Liver (tissue), 9 donors: ENCODE results near the gene CUL7. TPM values are rescaled to one million over a fixed set of nuclear protein-coding genes. Genes with fewer than 3 reads are reported as not detected.

Experiments
- DNase-seq: peaks from one replicate; pipeline ENCODE4 v3.0.0-alpha.2; 2017; ENCODE audit warnings: low spot score
- H3K27ac ChIP-seq, 2 donors: one replicate each; pipeline ENCODE4 v1.7.0; 2013; ENCODE audit warnings: inconsistent platforms in 2 of 2, low read length in 2 of 2, control low read depth in 1 of 2, low read depth in 1 of 2, mild to moderate bottlenecking in 1 of 2
- H3K27me3 ChIP-seq, 4 donors: one replicate each; pipeline versions ENCODE4 v1.6.1 to v1.7.0; 2013; ENCODE audit warnings: low read length in 3 of 4, inconsistent platforms in 1 of 4, mild to moderate bottlenecking in 1 of 4, moderate library complexity in 1 of 4; ENCODE audit not compliant: control insufficient read depth in 4 of 4, insufficient read depth in 4 of 4
- H3K36me3 ChIP-seq, 4 donors: one replicate each; pipeline versions ENCODE4 v1.6.1 to v1.7.0; 2013; ENCODE audit warnings: low read length in 3 of 4, mild to moderate bottlenecking in 3 of 4, low read depth in 1 of 4, moderate library complexity in 1 of 4; ENCODE audit not compliant: control insufficient read depth in 4 of 4, insufficient read depth in 3 of 4
- H3K4me1 ChIP-seq, 4 donors: one replicate each; pipeline versions ENCODE4 v1.6.1 to v1.7.0; 2013; ENCODE audit warnings: low read length in 3 of 4, mild to moderate bottlenecking in 3 of 4, moderate library complexity in 1 of 4; ENCODE audit not compliant: control insufficient read depth in 4 of 4, insufficient read depth in 4 of 4
- H3K4me3 ChIP-seq, 3 donors: one replicate each; pipeline versions ENCODE4 v1.6.1 to v1.7.0; 2013; ENCODE audit warnings: low read length in 3 of 3, control low read depth in 1 of 3, low read depth in 1 of 3, mild to moderate bottlenecking in 1 of 3
- H3K9ac ChIP-seq, 2 donors: one replicate each; pipeline ENCODE4 v1.7.0; 2013; ENCODE audit warnings: low read length in 2 of 2, mild to moderate bottlenecking in 2 of 2, moderate library complexity in 2 of 2, control low read depth in 1 of 2, low read depth in 1 of 2
- H3K9me3 ChIP-seq, 4 donors: one replicate each; pipeline versions ENCODE4 v1.6.1 to v1.7.0; 2013; ENCODE audit warnings: low read length in 3 of 4; ENCODE audit not compliant: control insufficient read depth in 4 of 4
- ATF3 ChIP-seq: IDR thresholded peaks from 2 replicates; pipeline ENCODE4 v1.6.1; 2016; ENCODE audit warnings: antibody characterized with exemption
- CTCF ChIP-seq: fragments of 150-350 bp; IDR thresholded peaks from 2 replicates; pipeline ENCODE4 v1.5.1; 2017; ENCODE audit warnings: improper control_type of control experiment, low read depth, low read length; ENCODE audit not compliant: missing input control
- EGR1 ChIP-seq, 2 donors: IDR thresholded peaks; 2 replicates each; pipeline ENCODE4 v1.6.1; 2016 to 2018; ENCODE audit warnings: antibody characterized with exemption in 2 of 2, low read depth in 2 of 2
- FOXA1 ChIP-seq: IDR thresholded peaks from 2 replicates; pipeline ENCODE4 v1.6.1; 2016; ENCODE audit warnings: antibody characterized with exemption
- FOXA2 ChIP-seq: IDR thresholded peaks from 2 replicates; pipeline ENCODE4 v1.6.1; 2016; ENCODE audit warnings: antibody characterized with exemption
- GABPA ChIP-seq, 2 donors: IDR thresholded peaks in 1 of 2; conservative IDR thresholded peaks in 1 of 2; 2 replicates each; pipeline ENCODE4 v1.6.1; 2016; ENCODE audit warnings: antibody characterized with exemption in 2 of 2, mild to moderate bottlenecking in 1 of 2, moderate library complexity in 1 of 2
- HNF4A ChIP-seq, 2 donors: conservative IDR thresholded peaks; 2 replicates each; pipeline ENCODE4 v1.6.1; 2016; ENCODE audit warnings: antibody characterized with exemption in 2 of 2, mild to moderate bottlenecking in 2 of 2
- HNF4G ChIP-seq: IDR thresholded peaks from 2 replicates; pipeline ENCODE4 v1.6.1; 2016; ENCODE audit warnings: antibody characterized with exemption
- JUND ChIP-seq, 2 donors: IDR thresholded peaks; 2 replicates each; pipeline ENCODE4 v1.6.1; 2016; ENCODE audit warnings: antibody characterized with exemption in 2 of 2
- MAX ChIP-seq: IDR thresholded peaks from 2 replicates; pipeline ENCODE4 v1.6.1; 2016; ENCODE audit warnings: antibody characterized with exemption
- NR2F2 ChIP-seq: IDR thresholded peaks from 2 replicates; pipeline ENCODE4 v1.6.1; 2016; ENCODE audit warnings: antibody characterized with exemption
- RAD21 ChIP-seq, 2 donors: IDR thresholded peaks; 2 replicates each; pipeline ENCODE4 v1.6.1; 2016; ENCODE audit warnings: antibody characterized with exemption in 2 of 2, mild to moderate bottlenecking in 2 of 2
- REST ChIP-seq: IDR thresholded peaks from 2 replicates; pipeline ENCODE4 v1.6.1; 2016; ENCODE audit warnings: antibody characterized with exemption, mild to moderate bottlenecking
- RXRA ChIP-seq, 2 donors: IDR thresholded peaks; 2 replicates each; pipeline ENCODE4 v1.6.1; 2017 to 2018; ENCODE audit warnings: antibody characterized with exemption in 2 of 2, mild to moderate bottlenecking in 1 of 2
- SP1 ChIP-seq: IDR thresholded peaks from 2 replicates; pipeline ENCODE4 v1.6.1; 2018; ENCODE audit warnings: antibody characterized with exemption, mild to moderate bottlenecking
- TAF1 ChIP-seq: conservative IDR thresholded peaks from 2 replicates; pipeline ENCODE4 v1.6.1; 2016; ENCODE audit warnings: antibody characterized with exemption, mild to moderate bottlenecking
- YY1 ChIP-seq: IDR thresholded peaks from 2 replicates; pipeline ENCODE4 v1.6.1; 2016; ENCODE audit warnings: antibody characterized with exemption, mild to moderate bottlenecking
- ZBTB33 ChIP-seq: IDR thresholded peaks from 2 replicates; pipeline ENCODE4 v1.6.1; 2016; ENCODE audit warnings: antibody characterized with exemption
- WGBS: extraction: QIAGEN DNeasy Blood & Tissue Kit; methylation state at CpG from one replicate; pipeline ENCODE4 v1.1.7; 2013; 5-methylcytosine and 5-hydroxymethylcytosine counted together
- polyA plus RNA-seq, 2 donors: library from polyadenylated mRNA; stranded (reverse) in 1 of 2; unstranded in 1 of 2; fragments of 200-250 nt in 1 of 2; fragments of >200 nt in 1 of 2; fragmentation: Nextera tagmentation in 1 of 2; extraction: Ambion mirVana in 1 of 2; gene quantifications; one replicate each; pipeline versions ENCODE4 v1.2.1 to v1.2.3, GENCODE V29; 2013 to 2015
- total RNA-seq, 2 donors: library from RNA; depleted of rRNA; stranded (reverse); fragments of >200 nt; gene quantifications; one replicate each; pipeline ENCODE4 v1.2.3, GENCODE V29; 2014
- donor health status: healthy.
- donor health status: healthy.
- donor health status: healthy.
- donor health status: healthy.
- donor health status: healthy.

Gene CUL7
- total and polyA plus RNA-seq, 4 donors: 2.2 to 10.4 (median 7.7) TPM

- TF ChIP-seq REST (no peak), RAD21 (IDR thresholded peaks at IDR 0.05) (no peak), NR2F2 (no peak), JUND (IDR thresholded peaks at IDR 0.05) (no peak), ZBTB33 (no peak), ATF3 (no peak), CTCF (no peak), HNF4G (no peak), HNF4A (conservative IDR thresholded peaks at IDR 0.05) (no peak), FOXA1 (no peak), SP1 (no peak), TAF1 (no peak), GABPA (IDR thresholded peaks at IDR 0.05 in 1 of 2, conservative IDR thresholded peaks at IDR 0.05 in 1 of 2) (no peak), FOXA2 (no peak), RXRA (IDR thresholded peaks at IDR 0.05) (no peak), EGR1 (IDR thresholded peaks at IDR 0.05; ENCODE audit: low read depth in 2 of 2) (no peak), YY1 (no peak), MAX (no peak)
- Histone ChIP-seq H3K4me1 (peaks cover 3 to 30% (median 23%) of the 10 kb centered on the region in 4 donors), H3K36me3 (peaks cover 2 to 51% (median 31%) of the 10 kb centered on the region in 4 donors), H3K27ac (no peak overlapping the region), H3K9me3 (no peaks in the 10 kb centered on the region), H3K27me3 (no peaks in the 10 kb centered on the region), H3K4me3 (no peak overlapping the region), H3K9ac (no peak overlapping the region)
- 91% methylated on average over 6 of the region's 6 CpGs for WGBS
- no peak for DNase-seq
These were observed 42.4 kb downstream of the CUL7 start for GRCh38 chr6:43011207-43011606.
